HG03039 (cell line): ENCODE data around the gene FOLR1.

Experiments used
- ATAC-seq: cut with Tn5 transposase; IDR thresholded peaks from one replicate; pipeline ENCODE4 v1.9.1; 2021; ENCODE audit warnings: mild to moderate bottlenecking, moderate library complexity; ENCODE audit not compliant: unreplicated experiment

FOLR1 gene

DNA sequence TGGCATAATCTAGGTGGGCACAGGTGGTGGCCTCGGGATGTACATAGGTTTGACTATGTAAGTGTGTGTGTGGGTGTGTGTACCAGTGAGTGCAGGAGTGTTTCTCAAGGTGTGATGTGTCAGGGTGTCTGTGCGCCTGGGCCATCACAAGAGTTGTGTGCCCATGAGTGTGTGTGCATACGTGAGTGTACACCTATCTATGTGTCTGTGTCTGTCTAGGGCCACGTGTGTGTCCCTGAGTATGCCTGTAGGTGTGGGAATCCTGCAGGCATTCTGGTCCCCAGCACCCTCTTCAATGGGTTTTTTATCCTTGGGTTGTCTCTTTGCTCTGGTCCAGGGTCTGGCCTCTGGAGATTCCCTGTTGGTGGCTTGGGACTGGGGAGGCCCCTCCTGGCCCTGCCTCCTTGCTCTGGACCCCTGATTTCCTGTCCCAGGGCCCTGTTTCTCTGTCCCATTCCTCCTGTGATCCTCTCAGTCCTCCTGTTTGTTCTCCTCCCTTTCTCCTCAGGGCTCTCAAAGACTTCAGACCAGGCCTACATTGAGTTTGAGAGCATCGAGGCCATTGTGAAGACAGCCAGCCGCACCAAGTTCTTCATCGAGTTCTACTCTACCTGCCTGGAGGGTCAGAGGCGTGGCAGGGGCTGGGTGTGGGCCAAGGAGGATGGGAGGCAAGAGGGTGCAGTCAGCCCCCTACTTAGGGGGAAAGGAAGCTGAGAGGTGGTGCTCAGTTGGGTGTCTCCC lies 42.0 kb downstream of the FOLR1 start:
- no peak for ATAC-seq

DNA sequence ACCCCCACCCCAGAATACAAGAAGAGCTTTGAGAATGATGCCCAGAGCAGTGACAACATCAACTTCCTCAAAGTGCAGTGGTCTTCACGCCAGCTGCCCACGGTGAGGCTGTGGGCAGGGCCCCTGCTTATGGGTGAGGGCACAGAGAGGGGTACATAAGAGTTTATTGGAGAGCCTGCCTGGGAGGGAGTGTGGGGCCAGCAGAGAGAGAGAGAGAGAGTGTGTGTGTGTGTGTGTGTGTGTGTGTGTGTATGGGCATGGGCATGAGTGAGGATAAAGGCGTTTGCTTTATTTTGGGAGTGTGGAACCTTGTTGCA lies 42.5 kb downstream of the FOLR1 start:
- no peak for ATAC-seq

DNA sequence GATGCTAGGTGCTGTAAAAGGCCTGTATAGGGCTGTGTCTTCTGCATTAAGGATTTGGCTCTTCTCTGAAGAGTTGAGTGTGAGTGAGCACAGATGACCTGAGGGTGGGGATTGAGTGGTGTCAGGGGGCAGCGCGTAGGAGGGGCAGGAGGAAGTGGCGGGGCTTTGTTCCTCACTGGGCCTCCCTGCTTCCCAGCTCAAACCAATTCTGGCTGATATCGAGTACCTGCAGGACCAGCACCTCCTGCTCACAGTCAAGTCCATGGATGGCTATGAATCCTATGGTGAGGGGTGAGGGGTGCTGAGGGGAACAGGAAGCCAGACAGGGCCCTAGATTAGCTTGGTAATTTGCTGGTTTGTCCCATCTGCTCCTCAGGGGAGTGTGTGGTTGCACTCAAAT lies 43.0 kb downstream of the FOLR1 start:
- no peak for ATAC-seq

DNA sequence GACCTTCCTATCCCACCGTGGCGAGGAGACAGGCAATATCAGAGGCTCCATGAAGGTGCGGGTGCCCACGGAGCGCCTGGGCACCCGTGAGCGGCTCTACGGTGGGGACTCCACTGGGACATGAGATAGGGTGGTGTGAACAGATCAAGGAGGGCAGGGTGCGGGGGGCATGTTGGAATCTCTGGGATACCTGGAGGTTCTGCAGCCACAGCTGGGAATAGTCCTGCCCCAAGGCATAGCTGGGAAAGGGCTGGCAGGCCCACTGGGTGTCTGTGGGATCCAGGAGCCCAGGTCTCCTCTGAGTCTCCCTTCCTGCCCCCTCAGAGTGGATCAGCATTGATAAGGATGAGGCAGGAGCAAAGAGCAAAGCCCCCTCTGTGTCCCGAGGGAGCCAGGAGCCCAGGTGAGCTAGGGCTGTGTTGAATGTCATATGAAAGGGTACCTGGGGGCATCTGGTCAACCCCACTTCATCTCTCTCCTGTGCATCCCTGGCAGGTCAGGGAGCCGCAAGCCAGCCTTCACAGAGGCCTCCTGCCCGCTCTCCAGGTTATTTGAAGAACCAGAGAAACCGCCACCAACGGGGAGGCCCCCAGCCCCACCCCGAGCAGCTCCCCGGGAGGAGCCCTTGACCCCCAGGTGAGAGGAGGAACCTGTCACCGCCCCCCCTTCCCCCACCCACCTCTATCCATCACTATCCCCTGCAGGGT lies 43.6 kb downstream of the FOLR1 start:
- no peak for ATAC-seq

DNA sequence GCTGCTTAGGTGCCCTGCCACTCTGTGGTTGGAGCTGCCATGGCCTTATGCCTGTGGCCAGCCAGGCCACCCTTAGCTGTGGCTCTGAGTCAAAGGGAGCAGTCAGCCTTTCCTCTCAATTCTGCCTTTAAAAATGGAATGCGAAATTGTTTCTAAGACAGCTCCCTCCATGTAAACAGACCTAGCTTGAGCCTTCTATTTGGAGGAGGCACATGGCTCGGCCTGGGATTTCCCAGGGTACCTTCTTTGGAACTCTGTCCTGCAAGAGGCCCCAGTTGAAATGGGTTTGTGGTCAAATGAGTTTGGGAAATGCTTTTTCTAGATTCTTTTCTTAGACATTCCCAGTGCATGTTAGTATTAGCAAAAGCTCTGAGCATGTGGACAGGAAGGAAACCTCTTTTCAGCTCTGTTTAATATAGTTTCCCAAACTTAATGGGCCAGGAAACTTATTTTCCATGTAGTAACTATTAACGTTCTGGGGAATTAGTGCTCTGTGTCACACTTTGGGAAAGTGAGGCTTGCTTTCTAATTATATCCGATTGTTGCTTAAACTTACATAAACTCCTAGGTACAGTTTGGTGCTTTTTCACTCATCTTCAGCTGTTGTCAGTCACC lies 44.2 kb downstream of the FOLR1 start:
- ATAC-seq = no peak

DNA sequence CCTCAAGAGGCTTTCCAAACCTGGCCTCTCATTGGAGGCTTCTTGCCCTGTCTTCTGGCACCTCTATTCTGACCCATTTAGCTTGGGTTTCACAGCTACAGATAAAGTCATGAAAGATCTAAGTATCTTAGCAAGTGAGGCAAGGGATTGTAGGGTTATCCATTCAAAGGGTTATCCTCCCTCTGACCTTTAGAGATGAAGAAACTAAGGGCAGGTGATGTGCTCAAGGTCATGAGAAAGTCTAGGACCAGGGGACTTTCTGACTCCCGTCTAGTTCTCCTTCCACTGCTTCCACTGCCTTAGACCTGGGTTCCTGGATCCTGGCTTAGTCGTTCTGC lies 44.8 kb downstream of the FOLR1 start:
- no peak for ATAC-seq

DNA sequence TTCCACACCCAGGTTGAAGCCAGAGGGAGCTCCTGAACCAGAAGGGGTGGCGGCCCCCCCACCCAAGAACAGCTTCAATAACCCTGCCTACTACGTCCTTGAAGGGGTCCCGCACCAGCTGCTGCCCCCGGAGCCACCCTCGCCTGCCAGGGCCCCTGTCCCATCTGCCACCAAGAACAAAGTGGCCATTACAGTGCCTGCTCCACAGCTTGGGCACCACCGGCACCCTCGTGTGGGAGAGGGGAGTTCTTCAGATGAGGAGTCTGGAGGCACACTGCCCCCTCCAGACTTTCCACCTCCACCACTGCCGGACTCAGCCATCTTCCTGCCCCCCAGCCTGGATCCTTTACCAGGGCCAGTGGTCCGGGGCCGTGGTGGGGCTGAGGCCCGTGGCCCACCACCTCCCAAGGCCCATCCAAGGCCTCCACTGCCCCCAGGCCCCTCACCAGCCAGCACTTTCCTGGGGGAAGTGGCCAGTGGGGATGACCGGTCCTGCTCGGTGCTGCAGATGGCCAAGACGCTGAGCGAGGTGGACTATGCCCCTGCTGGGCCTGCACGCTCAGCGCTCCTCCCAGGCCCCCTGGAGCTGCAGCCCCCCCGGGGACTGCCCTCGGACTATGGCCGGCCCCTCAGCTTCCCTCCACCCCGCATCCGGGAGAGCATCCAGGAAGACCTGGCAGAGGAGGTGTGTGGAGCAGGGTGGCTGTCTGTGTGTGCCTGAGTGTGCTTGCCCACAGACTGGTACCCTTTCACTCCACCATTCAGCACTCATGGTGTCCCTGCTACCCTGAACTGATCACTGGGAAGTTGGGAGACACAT lies 45.4 kb downstream of the FOLR1 start:
- no peak for ATAC-seq

DNA sequence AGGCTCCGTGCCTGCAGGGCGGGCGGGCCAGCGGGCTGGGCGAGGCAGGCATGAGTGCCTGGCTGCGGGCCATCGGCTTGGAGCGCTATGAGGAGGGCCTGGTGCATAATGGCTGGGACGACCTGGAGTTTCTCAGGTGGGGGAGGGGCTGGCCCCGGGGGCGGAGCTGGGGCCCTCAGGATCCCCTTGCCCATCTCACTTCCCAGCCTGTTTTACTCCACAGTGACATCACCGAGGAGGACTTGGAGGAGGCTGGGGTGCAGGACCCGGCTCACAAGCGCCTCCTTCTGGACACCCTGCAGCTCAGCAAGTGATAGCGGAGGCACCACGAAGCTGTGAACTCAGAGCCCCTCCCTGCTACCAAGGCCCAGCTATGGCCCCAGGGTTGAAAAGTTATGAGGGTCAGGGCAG lies 46.1 kb downstream of the FOLR1 start:
- ATAC-seq = no peak

DNA sequence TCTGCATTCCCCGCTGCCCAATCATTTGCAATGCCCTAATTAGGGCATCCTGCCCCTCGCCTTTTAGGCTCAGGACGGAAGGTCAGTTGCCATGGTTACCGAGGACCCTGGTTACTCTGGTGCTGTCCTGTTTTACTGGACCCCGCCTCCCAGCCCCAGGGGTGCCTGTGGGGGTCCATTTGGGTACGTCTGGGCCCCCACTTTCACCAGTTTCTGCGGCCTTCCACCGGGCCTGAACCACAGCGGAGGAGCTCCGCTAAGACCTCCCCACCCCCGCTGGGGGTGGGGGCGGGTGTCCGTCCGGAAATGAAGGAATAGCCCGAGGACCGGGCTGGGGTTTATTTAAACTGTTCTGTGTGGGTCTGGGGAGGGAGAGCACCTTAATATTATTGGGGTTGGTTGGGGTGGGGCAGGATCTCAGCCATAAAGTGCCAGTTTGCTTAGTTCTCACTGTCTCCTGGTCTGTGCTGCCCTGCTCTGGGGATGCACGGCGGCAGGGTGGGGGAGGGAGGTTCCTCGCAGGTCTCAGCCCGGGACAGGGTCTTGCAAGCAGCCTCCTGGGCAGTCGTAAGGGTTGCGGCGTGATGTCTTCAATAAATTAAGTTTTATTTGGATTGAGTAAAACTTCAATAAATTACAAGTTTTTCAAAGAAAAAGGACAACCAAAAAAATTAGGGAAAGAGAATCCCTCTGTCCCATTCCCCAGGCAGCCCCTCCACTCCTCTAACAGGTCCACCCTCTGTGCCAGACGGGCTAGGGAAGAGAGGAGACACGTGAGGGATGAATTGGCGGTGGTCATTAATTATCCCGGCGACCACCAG lies 46.8 kb downstream of the FOLR1 start:
- ATAC-seq = no peak

DNA sequence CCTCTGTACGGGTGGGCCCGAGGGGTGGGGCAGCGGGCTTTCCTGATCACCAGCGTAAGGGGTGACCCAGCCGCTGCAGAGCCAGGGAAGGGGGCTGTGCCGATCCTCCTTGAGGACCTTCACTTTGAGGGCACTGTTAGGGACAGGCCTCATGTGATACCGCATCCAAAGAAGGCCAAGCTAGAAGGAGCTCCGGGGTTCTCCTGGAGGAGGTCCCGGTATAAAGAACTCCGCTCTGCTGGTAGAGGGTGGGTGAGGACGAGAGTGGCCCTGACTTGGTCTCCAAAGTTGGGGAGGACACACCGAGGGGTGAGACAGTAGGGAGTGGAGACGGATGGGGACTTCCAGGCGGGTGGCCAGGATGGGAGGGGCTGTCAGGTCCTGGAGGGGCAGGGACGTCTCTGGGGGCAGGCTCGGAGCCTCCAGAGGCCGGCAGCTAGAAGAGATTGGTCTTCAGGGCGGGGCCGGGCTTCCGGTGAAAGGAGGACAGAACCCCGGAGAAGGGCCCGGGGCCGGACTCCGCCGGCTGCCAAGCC lies 47.4 kb downstream of the FOLR1 start:
- ATAC-seq = no peak

DNA sequence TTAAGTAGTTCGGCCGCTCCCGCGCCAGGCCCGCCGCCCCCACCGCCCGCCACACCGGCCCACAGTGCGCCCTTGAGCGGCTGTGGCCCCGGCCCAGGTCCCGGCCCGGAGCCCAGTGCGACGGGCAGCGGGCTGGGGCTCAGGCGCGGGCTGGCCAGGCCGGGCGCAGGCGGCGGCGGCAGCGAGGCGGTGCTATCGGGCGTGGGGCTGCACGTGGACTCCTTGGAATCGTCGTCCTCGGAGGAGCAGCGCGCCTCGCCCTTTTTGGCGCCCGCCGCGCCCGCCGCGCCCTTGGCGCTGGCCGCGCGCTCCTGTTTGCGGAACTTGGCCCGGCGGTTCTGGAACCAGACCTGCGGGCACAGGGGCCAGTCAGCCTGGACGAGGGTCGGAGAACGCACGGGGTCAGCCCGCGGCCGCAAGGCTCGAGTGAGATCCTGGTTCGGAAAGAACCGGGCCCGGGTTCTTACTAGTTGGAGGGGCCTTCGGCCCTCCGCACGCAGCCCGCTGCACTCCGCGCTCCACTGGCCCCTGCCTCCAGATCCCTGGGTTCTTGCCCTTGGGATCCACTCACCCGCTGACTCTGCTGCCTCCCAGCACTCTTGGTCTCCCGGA lies 48.0 kb downstream of the FOLR1 start:
- ATAC-seq = no peak

DNA sequence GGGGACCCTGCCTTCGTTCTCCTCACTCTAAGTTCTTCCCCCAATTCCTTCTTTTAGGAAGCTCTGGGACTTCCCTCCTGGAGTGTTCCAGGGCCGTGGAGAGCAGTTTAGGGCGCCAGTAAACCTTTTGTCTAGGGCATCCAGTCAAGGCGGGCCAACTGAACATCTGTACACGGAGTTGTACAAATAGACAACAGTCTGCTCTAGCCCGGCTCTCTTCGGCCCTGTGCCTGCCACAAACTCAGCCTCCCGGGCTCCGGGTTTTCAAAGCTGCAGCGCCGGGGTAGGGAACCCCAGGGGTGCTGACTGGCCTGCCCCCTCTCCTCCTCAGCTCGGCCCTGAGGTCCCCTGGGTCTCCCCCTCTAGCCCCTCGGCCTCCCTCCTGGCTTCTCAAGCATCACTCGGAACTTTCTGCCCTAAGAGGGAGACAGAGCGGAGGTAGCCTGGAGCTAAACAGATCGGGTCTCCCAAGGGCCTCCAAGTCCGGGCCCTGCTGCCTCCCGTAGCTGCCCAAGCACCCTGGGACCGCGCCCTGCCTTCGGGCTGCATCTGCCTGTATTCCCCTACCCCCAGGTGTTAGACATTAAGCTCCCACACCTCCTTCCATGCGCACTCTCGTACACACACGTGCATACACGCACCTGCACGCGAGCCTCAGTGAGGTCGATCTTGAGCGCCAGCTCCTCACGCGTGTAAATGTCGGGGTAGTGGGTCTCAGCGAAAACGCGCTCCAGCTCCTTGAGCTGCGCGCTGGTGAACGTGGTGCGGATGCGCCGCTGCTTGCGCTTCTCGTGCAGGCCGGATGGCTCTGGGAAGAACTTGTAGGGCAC lies 48.7 kb downstream of the FOLR1 start:
- no peak for ATAC-seq

DNA sequence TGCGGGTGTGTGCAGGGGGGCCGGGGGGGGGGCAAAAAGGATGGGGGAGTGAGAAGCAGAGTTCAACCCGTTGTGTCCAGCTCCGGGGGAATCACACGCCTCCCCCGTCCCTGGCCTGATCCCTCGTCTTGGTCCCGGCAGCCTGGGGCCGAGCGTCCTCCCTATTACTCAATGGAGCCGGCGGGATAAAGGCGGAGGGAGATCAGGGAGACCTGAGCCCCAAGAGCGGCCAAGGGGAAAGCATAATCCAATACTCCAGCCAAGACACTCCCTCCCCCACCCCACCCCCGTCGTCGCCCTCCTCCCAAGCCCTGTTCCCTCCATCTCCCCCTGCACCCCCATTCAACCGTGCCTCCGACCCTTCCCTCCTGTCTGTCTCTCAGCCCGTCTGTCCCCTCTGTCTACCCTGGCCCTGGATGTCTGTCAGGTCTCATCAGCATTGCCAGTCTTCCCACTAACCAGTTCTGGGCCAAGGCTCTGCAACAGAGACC lies 49.4 kb downstream of the FOLR1 start:
- ATAC-seq = no peak

DNA sequence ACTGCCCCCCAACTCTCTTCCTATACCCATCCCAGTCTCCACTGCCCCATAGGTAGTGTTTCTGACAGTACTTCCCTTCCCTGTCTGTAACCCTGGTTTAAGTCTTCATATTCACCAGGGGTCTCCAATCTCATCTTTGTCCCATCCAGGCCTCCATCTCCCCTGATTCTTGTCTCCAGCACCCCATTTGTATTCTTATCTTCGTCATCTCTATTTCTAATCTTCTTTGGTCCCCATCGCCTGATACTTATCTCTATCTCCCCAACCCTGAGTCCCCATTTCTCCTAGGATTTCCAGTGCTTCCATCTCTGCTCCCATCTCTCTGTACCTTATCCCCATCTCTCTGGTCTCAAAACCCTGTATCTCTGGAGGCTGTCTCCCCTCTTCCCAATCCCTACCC lies 50.2 kb downstream of the FOLR1 start:
- ATAC-seq = no peak

DNA sequence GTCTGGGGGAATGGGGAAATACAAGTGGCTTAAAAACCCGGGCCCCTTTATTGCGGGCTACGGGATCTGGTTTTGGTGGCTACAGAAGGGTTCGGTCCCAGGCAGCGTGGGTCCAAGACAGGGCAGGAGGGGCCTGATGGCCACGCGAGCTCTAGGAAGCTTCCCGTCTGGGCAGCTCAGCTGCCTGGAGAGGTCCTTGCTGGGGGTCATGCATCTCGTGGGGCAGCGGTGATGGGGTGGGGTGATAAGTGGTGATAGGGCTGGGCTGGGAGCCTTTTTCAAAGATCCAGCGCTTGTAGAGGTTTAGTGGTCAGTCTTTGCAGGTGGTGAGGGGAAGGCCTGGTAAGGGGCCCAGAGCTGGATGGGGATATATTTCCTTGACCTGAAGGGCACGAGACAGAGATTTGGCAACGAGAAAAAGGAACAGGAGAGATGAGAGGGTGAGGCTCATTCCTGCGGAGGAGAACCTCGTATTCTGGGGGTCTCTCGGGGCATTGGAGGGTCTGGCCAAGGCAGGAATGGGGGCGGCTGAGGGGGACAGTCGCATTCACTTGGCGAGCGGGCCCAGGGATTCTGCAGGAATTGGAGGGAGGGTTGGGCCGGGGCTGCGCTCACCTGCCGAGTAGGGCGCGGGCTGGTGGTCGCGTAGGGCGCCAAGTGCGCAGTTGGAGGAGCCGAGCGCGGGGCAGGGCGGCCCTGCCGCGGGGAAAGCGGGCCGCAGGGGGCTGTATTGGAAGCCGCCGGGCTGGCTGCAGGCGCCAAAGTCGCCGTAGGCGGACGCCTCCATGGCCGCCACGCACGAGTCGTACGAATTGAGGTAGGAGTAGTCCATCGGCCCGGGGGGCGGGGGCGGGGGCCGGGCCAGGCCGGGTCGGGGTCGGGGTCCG lies 51.5 kb downstream of the FOLR1 start:
- no peak for ATAC-seq

DNA sequence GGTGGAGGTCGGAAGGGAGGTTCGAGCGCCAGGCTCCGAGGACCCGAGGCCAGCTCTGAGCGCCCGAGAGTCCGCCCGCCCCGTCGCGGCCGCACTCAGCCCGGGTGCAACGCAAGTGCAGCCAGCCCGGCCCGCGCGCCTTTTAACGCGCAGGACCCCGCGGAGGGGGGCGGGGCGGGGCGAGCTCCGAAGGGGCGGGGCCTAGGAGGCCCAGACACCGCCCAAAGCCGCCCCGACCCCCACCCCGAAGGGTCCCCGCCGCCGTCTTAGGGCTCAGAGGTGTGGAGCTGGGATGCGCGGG lies 52.1 kb downstream of the FOLR1 start, which contains the start of gene PHOX2A:
Gene PHOX2A (minus strand): TSS at position 117 of the 301 bp plus-strand sequence. CDS start 172 bp downstream, outside the sequence.
- no peak for ATAC-seq

DNA sequence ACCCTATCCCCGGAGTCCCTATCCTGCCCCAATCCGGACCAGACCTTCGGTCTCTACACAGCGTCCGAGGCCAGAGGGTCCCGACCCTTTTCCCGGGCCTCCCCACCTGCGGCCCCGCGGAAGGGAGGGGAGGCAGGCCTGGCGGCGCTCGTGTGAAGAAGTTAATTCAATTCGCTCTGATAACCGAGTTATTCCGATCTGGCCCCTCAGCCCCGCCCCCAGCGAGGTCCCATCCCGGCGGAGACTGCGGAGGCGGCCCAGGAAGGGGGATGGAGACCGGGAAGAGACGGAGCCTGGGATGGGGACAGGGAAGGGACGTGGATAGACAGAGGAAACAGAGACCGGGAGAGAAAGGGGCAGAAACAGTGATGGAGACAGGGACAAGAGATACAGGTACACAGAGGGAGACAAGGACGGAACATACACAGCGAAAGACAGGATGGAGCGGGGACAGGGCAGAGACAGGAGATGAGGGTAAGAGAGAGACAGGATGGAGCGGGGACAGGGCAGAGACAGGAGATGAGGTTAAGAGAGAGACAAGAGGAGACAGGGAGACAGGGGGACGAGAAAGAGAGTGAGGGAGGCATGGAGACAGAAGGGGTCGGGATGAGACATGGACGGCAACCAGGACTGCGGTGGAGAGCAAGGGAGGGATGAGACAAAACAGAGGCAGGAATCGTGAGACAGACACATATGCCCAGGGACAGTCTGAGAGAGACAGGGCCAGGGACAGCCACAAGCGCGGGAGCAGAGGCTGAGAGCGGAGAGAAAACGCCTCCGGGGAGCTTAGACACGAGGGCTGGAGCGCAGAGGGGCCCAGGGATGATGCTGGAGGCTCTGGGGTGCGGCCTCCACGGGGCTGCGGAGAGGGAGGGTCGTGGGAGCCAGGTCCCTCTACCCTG lies 52.7 kb downstream of the FOLR1 start:
- ATAC-seq = no peak
